Activated naive CD4-positive, alpha-beta T cell treated with Interleukin-2 at 50 U/mL for 16 hours (primary cell): ENCODE measurements around the gene CMKLR1.

Source experiments
- DNase-seq: peaks from one replicate; pipeline ENCODE4 v3.0.0-alpha.2; 2020

CMKLR1 gene

GRCh38 chr12:108338915-108339657 lies at the start of gene CMKLR1:
TSS of gene CMKLR1 (minus strand) at chr12:108339311. CDS start at chr12:108293591, 45,720 bp downstream.
- DNase-seq = no peak

- DNase-seq = no peak
Observed at GRCh38 chr12:108387771-108388170, 48.7 kb upstream of the CMKLR1 start.

- no peak for DNase-seq
Observed at GRCh38 chr12:108386709-108387360, 47.7 kb upstream of the CMKLR1 start.

GRCh38 chr12:108382437-108382801 lies 43.3 kb upstream of the CMKLR1 start:
- DNase-seq = no peak

GRCh38 chr12:108381787-108382436 lies 42.8 kb upstream of the CMKLR1 start:
- no peak for DNase-seq

- DNase-seq = no peak
Observed at GRCh38 chr12:108380382-108380781, 41.3 kb upstream of the CMKLR1 start.

GRCh38 chr12:108379823-108380222 lies 40.7 kb upstream of the CMKLR1 start:
- DNase-seq = no peak

GRCh38 chr12:108378926-108379325 lies 39.8 kb upstream of the CMKLR1 start:
- no peak for DNase-seq

GRCh38 chr12:108377260-108377659 lies 38.1 kb upstream of the CMKLR1 start:
- no peak for DNase-seq

GRCh38 chr12:108375986-108376663 lies 37.0 kb upstream of the CMKLR1 start:
- DNase-seq = no peak

GRCh38 chr12:108374596-108375320 lies 35.6 kb upstream of the CMKLR1 start:
- DNase-seq = no peak

- DNase-seq = no peak
Observed at GRCh38 chr12:108373111-108373510, 34.0 kb upstream of the CMKLR1 start.

- DNase-seq = no peak
Observed at GRCh38 chr12:108371801-108372344, 32.8 kb upstream of the CMKLR1 start.

GRCh38 chr12:108370415-108370814 lies 31.3 kb upstream of the CMKLR1 start:
- DNase-seq = no peak

- DNase-seq = no peak
Observed at GRCh38 chr12:108369736-108370396, 30.8 kb upstream of the CMKLR1 start.

GRCh38 chr12:108368089-108368488 lies 29.0 kb upstream of the CMKLR1 start:
- DNase-seq = no peak

- DNase-seq = no peak
Observed at GRCh38 chr12:108367436-108367835, 28.3 kb upstream of the CMKLR1 start.

GRCh38 chr12:108365324-108365723 lies 26.2 kb upstream of the CMKLR1 start:
- DNase-seq = no peak

GRCh38 chr12:108364879-108365278 lies 25.8 kb upstream of the CMKLR1 start:
- no peak for DNase-seq

GRCh38 chr12:108363565-108363964 lies 24.5 kb upstream of the CMKLR1 start:
- DNase-seq = no peak

- DNase-seq = no peak
Observed at GRCh38 chr12:108363165-108363564, 24.1 kb upstream of the CMKLR1 start.

- DNase-seq = no peak
Observed at GRCh38 chr12:108361606-108362005, 22.5 kb upstream of the CMKLR1 start.
